ENCODE data around the gene C9orf50. TPM values are rescaled to one million over a fixed set of nuclear protein-coding genes. Genes with fewer than 3 reads are reported as not detected.
A peak's percentile ranks its signal among the peaks of the same experiment; 100 is the strongest.

C9orf50 gene
- total RNA-seq, 1 donor from 2014 or later, result not detected

- no peak for DNase-seq (ENCODE audit: low read depth in 2 of 2)
These were observed 10.8 kb upstream of the C9orf50 start for GRCh38 chr9:129631674-129632129.

GRCh38 chr9:129630967-129631673 lies 10.2 kb upstream of the C9orf50 start:
- DNase-seq (ENCODE audit: low read depth in 2 of 2), result no peak

GRCh38 chr9:129629251-129629820 lies 8.4 kb upstream of the C9orf50 start:
- DNase-seq (ENCODE audit: low read depth in 2 of 2), result no peak

GRCh38 chr9:129628709-129629108 lies 7.8 kb upstream of the C9orf50 start:
- no peak for DNase-seq (ENCODE audit: low read depth in 2 of 2)

GRCh38 chr9:129627556-129628440 lies 6.9 kb upstream of the C9orf50 start:
- DNase-seq (ENCODE audit: low read depth in 2 of 2), result no peak

DNA sequence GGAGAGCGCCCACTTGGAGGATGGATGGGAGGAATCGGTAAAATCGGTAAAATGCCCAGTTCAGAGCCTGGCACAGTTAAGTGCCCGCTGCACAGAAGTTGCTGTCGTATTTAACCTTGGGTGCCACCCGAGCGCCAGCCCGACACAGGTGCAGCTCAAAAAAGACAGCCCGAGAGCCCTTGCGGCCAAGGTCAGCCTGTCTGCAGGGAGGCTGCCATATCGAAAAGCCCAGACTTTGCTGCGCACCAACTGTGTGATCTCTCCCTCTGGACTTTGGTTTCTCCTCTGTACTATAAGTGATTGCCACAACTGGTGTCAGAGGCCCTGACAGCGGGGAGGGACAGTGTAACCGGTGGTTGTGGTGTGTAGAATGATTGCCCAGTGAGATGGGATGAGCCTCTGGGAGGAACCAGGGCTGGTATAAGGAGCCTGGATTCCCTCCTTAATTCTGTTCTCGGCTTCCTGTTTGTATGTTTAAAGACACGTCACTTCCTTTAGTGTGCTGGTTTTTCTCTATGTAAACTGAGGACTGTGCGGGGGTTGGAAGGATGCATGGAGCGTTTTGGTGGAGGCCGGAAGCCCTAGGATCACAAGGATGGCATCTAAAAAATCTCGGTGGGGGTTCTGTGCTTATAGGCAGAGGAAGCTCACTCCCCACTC lies 5.9 kb upstream of the C9orf50 start:
- DNase-seq (ENCODE audit: low read depth in 2 of 2), result peak in 1 of 2 donors; percentile 28

DNA sequence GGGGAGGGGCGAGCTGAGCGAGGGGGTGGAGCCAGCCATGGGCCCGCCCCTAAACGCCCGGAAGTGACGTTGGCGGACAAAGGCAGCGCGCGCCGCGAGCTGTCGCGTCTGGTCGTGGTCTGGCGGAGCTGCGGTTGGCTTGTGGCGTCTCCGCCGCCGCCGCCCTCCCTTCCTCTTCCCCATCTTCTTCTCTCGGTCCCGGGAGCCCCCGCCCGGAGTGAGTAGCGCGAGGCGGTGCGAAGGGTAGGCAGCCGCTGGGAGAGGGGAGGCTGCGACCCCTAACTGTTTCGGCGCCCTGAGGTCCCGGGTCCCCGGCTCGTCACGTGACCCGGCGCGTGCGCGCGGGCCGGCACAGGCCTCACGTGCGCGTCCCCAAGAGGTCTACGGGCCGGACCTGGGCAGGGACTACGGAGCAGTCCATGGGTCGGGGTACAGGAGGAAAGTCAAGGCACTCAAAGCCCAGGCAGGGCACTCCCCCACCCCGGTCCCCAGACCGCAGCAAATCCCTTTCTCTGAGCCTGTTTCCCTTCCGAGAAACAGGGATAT lies 5.3 kb upstream of the C9orf50 start, which contains the start of gene NTMT1:
NTMT1 (plus strand) TSS at position 85 of the 546 bp plus-strand sequence. CDS start 6,541 bp downstream, outside the sequence.
- peak; percentile 64 to 85 for DNase-seq (ENCODE audit: low read depth in 2 of 2)

DNA sequence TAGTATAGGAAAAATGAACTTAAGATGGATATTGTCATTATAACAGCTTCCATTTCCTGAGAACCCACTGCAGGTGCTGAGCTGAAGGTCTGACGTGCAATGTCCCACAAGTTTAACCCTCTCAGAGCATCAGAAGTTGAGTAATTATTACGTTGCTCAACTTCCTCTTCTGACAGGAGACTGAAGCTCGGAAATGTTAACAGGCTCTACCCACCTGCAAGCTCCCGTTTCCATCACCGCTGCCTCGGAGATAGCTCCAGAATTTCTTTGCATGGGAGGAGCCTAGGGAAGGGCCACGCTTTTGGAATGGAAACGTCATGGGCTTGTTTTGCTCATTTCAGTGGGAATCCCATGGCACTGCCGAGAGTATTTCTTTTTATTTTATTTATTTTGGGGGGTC lies 4.0 kb upstream of the C9orf50 start:
- DNase-seq (ENCODE audit: low read depth in 2 of 2), result no peak

DNA sequence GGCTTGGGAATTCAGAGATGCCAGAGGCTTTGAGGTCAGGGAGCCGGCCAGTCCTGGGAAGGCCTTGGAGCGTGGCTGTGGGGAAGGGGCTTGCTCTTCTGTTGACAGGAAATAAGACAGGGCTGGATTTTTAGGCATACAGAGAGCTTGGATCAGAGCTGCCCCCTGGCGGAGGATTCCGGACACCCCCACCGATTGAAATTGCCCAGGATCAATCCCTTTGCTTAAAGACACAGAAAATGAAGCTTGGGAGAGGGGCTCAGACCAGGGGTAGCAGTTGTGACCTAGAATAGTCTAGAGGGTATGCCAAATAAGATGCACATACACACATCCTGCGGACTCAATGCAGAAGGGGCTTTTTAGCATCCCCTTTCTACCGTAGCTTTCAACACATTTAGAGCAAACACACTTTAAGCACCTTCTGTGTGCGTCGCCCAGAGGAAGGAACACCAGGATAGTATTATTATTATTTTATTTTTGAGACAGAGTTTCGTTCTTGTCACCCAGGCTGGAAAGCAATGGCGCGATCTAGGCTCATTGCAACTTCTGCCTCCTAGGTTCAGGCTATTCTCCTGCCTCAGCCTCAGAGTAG lies 3.4 kb upstream of the C9orf50 start:
- DNase-seq (ENCODE audit: low read depth in 2 of 2), result peak in 1 of 2 donors; percentile 47

DNA sequence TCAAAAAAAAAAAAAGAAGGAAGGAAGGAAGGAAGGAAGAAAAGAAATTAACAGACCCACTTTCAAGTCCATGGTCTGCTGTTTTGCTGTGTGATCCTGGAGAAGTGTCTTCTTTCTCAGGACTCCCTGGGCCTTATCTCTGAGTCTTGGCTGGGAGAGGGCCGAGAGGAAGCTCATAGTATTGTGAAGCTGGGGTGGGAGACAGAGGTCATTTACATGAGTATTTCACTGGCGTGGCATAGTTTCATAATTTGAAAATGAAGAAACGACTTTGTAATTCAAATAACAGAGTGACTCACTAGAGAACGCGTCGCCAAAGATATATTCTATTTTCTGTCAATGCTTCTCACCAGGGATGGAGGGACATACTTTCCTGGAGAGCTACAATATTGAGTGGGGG lies 2.4 kb upstream of the C9orf50 start:
- no peak for DNase-seq (ENCODE audit: low read depth in 2 of 2)

GRCh38 chr9:129619787-129620668 lies 873 bp downstream of the C9orf50 start:
- no peak for DNase-seq (ENCODE audit: low read depth in 2 of 2)

DNA sequence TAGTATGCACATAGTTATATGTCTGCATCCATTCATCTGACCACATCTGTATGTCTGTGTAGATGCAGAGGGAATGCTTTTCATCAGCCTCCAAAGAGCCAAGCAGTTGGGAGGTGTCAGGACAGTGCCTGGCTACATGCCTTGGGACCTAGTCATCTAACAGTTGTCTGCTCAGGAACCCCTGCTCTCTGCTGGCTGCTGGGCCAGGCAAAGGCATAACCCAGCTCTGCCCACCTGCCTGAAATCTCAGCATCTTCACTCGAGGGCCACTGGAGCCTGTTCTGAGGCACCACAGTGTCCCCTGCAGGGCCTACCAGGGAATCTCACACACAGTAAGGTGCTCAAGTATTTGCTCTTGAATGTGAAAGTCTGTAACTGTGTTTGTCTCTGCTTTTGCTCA lies 3.7 kb downstream of the C9orf50 start:
- peak in 1 of 2 donors; percentile 52 for DNase-seq (ENCODE audit: low read depth in 2 of 2)

- DNase-seq (ENCODE audit: low read depth in 2 of 2), result no peak
These were observed 5.3 kb downstream of the C9orf50 start for GRCh38 chr9:129615407-129616285.

GRCh38 chr9:129614932-129615331 lies 6.0 kb downstream of the C9orf50 start:
- no peak for DNase-seq (ENCODE audit: low read depth in 2 of 2)

DNA sequence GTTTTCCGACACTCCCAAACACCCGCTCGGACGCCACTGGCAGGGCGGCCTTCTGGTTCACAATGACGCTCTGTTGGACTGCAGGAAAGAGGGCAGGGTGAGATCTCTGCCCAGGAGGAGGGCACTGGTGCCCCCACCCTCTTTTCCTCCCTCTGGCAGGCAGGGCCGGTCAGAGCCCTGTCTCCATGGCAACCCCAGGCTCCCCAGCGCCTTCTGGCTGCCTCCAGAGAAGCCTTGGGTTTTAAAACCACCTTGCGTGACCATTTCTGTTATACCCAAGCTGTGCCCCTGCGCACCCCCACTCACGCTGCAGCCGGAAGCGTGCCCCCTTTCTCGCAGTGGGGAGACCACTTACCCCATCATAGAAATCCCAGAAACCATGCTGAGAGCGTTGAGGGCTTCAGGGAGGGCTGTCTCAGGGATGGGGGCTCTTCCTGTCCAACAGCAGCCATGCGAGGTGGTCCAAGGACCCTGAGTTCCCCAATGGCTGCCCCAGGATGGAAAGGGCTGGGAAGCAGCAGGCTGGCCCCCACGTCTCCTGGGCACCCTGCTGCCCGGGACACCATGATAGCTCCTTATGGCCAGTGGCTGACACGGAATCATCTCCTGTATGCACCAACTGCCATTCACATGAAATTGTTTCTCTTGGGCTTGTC lies 7.3 kb downstream of the C9orf50 start:
- no peak for DNase-seq (ENCODE audit: low read depth in 2 of 2)

DNA sequence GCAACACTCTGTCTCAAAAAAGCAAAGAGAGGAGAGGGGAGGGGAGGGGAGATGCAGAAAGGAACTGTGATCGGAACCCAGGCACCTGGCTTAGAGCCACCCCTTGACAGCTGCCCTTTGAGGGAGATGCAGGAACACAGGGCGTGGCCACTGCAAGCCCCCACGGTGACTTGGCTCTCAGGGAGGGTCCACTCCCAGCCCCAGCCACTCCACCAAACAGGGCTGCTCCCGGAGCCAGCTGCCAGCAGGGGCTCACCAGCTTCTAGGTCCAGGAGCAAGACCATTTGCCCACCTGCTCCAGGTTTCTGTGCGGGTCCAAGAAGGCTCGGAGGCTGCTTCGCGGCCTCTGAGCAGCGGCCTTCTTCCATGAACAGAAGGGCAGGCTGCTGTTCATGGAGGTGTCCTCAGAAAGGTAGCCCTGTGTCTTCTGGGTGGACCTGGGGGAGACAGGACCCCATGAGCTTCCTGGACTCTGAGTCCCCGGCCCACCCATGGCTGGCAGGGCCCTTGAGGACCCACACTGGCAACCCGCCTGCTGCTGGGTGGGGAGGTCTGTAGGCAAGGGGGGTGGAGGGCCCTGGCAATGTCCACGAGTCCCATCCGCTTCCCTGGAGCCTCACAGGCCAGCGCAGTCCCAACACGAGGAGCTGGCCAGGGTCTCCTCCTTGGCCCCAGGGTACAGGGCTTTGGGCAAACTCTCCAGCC lies 7.9 kb downstream of the C9orf50 start:
- DNase-seq (ENCODE audit: low read depth in 2 of 2), result no peak

GRCh38 chr9:129612123-129612522 lies 8.8 kb downstream of the C9orf50 start:
- DNase-seq (ENCODE audit: low read depth in 2 of 2), result no peak

Data from dermis microvascular lymphatic vessel endothelial cell (primary cell).